HuH-7 (cell line): ENCODE data around the gene MTARC1.

ENCODE experiments used
- DNase-seq: peaks from one replicate; pipeline ENCODE4 v3.0.0; 2011; ENCODE audit warnings: low spot score

The MTARC1 gene

GRCh38 chr1:220786337-220787068 is at the start of gene MTARC1:
Gene MTARC1 (plus strand): TSS chr1:220786913. CDS start chr1:220786945, 32 bp downstream.
- peak; percentile 96 for DNase-seq

GRCh38 chr1:220741349-220741748 is 45.4 kb upstream of the MTARC1 start:
- no peak for DNase-seq

DNA sequence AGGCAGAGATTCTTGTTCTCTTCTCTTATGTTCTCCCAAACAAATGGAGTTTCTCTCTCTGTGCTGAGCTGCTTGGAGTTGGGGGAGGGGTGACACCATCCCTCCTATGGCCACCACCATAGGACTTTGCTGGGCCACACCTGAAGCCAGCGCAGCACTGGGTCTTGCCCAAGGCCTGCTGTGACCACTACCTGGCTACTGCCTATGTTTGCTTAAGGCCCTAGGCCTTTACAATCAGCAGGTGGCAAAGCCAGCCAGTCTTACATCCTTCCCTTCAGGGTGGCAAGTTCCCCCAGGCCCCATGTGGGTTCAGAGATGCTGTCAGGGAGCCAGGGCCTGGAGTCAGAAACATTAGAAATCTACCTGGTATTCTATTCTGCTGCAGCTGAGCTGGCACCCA is 44.9 kb upstream of the MTARC1 start:
- no peak for DNase-seq

DNA sequence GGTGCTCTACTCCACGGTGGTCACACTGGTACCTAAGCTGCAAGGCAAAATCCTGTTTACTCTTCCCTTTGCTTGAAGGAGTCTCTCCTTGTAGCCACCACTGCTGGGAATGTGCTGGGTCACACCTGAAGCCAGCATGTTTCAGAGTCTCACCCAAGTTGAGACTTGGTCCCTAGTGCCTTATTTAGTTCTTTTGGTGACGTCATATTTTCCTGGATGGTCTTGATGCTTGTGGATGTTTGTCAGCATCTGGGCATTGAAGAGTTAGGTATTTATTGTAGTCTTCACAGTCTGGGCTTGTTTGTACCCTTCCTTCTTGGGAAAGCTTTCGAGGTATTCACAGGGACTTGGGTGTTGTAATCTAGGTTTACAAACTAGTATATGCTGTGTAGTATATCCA is 44.2 kb upstream of the MTARC1 start:
- DNase-seq = no peak

GRCh38 chr1:220746851-220747250 is 39.9 kb upstream of the MTARC1 start:
- no peak for DNase-seq

DNA sequence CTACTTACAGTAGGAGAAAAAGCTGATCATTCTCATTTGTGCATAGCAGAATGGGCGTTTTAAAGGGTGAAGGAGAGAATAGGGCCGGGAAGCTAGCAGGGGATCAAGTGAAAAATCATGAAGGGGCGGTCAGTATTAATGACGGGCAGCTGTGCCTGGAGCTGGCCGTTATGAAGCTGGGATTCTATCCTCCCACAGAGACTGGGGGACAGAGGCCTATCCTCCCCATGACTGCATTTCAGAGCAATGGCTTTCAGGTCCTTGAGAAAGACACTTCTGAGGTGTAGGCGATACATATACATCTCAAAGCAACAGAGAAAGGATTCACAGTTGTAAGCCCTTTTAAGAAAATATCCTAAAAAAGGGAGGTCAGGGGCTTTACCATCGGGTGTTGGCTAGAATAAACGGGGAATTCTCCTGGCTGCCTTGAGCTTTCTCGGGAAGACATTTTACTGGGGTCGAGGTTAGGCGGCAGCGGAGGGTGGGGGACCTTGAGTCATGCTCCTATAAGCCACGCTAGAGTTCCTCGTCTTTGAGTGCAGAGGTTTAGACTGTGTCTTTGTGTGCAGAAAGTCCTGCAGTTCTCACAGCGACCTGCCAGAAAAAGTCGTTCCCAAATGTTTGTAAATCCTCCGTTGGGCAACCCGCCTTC is 39.1 kb upstream of the MTARC1 start:
- DNase-seq = no peak

DNA sequence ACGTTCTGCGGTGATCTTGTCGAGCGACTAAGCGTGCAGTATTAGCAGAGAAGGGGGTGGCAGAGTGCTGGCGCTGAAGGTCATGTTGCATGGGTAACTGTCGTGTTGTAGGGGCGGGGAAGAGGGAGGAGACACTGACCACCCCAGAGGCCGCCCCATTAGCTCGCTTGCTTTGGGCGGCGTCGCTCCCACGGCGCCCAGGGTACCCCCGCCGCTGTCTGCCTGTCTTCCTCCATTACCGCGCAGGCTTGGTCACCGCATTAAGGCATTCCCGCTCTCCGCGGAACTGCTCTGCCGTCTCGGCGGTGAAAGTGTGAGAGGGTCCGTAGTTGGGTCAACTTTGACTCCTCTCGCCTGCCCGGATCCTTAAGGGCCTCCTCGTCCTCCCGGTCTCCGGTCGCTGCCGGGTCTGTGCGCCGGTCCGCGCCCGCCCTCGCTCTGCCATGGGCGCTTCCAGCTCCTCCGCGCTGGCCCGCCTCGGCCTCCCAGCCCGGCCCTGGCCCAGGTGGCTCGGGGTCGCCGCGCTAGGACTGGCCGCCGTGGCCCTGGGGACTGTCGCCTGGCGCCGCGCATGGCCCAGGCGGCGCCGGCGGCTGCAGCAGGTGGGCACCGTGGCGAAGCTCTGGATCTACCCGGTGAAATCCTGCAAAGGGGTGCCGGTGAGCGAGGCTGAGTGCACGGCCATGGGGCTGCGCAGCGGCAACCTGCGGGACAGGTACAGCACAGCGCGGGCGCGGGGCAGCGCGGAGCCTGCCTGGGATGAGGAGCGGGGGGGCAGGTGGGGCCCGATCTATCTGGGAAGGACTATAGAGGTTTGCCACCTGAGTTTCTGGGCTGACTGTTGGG is 38.4 kb upstream of the MTARC1 start, which contains the start of gene MTARC2:
MTARC2 (plus strand) TSS at position 234 of the 846 bp plus-strand sequence; CDS start at position 444, 210 bp downstream.
- DNase-seq = peak; percentile 90

- no peak for DNase-seq
Observed at GRCh38 chr1:220748936-220749335, 37.8 kb upstream of the MTARC1 start.

DNA sequence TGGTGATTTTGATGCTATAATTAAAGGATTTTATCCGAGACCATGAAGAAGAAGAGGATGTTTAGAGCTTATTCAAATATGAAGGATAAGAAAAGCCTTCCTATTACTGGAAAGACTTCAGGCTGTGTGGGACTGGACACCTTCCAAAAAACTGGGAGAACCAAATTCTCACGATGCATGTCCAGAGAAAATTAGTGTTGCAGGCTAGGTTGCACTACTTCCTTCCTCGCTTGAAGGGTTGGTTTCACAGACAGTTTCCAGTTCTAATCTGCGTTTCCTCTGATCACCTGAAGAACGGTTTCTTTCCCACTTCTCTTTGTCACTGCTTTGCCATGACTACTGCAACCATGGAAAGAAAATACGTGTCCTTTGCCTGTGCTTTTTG is 36.6 kb upstream of the MTARC1 start:
- no peak for DNase-seq

DNA sequence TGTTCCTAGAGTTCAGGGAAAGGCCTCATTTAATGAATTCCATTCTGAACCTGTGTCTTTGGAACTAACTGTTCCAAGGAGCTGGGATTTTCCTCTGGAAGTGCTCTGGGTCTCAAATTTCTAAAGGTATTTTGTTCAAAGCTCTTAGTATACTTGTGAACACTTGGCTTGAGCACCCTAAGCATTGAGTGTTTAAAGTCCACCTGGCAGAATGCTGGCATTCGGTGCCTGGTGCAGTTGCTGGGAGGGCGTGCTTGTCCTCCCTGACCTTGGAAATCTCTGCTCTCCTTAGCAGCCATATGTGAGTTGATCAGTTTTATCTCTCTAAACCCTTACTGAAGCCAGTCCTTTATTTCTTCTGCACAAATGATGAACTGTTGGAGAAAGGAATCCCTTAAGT is 35.6 kb upstream of the MTARC1 start:
- no peak for DNase-seq

GRCh38 chr1:220754212-220754917 is 32.3 kb upstream of the MTARC1 start:
- no peak for DNase-seq

DNA sequence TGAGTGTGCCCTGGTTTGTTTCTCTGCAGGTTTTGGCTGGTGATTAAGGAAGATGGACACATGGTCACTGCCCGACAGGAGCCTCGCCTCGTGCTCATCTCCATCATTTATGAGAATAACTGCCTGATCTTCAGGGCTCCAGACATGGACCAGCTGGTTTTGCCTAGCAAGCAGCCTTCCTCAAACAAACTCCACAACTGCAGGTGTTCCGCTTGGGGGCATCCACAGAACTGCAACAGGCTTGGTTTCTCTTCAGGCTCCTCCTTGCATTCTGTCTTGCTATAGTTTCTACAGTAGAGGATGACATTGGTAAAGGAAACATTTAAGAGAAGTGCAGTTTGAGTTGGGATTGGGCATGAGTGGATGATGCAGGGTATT is 31.8 kb upstream of the MTARC1 start:
- DNase-seq = no peak

GRCh38 chr1:220755309-220755708 is 31.4 kb upstream of the MTARC1 start:
- DNase-seq = no peak

DNA sequence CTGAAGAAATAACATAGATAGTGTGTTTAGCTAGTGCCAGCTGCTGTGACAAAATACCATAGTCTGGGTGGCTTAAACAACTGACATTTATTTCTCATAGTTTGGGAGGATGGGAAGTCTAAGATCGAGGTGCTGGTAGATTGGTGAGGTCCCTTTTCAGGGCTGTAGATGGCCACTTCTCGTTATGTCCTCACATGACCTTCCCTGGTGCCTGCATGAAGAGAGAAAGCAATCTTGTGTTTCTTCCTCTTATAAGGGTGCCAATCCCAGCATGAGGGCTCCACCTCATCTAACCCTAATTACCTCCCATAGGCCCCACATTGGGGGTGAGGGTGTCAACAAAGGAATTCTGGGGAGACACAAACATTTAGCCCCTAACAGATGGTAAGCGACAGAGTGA is 29.3 kb upstream of the MTARC1 start:
- DNase-seq = no peak

GRCh38 chr1:220759147-220759546 is 27.6 kb upstream of the MTARC1 start:
- no peak for DNase-seq

DNA sequence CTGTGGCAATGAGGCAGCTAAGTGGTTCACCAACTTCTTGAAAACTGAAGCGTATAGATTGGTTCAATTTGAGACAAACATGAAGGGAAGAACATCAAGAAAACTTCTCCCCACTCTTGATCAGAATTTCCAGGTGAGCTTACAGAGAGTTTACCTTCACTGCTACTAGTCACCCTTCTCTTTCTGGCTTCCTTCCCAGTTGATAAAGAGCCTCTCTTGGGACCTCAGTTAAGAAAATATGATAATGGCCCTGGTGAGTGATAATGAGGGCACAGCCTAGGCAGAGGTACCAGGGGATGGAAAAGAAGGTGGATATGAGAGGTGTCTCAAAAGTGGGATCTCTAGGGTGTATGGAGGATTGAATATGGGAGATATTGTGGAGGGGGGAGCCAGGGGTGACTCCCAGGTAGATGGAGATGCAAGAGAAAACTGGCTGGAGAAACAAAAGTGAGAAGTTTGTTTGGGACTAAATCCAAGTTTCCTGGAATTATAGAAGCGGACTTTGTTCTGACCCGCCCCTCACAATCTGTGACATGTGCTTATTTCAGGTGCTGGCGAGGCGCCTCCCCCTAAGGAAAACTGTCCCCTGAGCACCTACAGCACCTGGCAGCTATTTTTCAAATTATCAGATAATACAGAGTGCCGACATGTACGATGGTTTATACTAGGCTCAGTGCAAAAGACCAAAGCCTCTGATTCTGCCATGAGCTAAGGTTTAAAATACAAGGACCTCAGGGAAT is 24.9 kb upstream of the MTARC1 start:
- no peak for DNase-seq

DNA sequence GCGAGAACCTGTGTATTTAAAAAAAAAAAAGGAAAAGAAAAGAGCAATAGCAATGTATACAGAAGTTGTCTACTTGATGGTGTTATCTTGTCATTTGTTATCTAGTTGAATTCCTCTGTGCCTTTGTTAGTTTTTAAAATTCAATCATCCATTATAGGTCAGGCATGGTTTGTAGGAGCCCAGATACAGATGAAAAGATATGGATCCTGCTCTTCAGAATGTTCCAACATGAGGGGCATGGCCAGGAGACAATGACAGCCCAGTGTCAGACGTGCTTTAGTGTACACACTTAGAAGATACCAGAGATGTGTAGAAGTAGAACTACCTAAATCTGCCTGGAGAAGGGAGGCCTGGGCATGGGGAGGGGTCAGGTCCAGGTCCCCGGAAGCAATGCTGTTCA is 22.0 kb upstream of the MTARC1 start:
- no peak for DNase-seq

DNA sequence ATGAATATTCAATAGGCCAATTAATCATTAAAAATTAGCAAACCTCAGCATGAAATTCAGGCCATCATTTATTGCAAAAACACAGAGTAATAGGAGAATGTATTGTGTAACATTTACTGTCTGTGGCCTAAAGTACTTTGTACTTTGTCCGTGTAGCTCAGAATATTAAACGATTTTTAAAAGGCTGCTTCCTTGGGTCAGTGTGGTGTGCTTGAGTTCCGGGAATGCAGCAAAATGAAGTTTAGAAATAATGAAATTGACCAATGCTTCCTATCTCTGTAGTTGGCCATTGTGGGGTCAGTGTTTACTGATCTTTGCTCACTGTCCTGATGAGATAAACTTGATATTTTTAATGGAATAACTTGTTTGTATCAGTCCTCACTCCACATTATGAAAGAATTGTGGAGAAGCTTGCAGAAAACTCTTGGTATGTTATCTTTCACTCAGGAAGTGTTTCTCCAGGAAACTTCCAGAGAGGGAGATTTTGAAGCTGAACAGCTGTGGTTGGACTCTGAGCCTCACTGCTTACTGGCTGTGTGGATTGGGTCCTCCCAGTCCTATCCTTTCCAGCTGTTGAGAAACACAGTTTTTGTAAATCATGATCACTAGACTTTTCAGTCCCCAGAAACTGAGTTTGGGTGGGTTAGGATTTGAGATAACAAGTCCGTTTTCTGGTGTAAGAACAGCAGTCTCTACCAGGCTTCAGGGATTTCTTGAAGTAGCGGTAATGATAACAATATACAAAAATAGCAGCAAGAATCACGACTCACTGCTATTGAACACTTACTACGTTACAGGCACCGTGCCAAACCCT is 19.2 kb upstream of the MTARC1 start:
- DNase-seq = peak; percentile 60

DNA sequence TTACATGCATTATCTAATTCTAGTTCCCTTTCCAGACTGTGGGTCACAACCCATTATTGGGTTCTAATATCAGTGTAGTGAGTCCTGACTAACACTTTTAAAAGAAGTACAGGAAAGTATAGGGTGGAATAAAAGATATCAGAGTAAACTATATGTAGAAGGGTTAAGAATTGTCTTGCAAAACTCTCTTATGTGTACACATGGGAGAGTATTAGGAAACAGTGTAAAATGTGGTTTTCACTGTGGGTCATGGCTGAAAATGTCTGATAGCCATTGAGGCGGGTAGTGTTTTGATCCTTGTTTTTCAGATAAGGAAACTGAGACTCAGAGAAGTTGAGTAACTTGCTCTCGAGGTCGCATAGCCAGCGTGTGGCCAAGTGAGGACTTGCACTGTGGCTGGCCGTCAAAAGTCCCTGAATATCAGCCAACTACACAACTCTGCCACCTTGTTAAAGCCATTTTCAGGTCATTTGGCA is 18.5 kb upstream of the MTARC1 start:
- DNase-seq = no peak

DNA sequence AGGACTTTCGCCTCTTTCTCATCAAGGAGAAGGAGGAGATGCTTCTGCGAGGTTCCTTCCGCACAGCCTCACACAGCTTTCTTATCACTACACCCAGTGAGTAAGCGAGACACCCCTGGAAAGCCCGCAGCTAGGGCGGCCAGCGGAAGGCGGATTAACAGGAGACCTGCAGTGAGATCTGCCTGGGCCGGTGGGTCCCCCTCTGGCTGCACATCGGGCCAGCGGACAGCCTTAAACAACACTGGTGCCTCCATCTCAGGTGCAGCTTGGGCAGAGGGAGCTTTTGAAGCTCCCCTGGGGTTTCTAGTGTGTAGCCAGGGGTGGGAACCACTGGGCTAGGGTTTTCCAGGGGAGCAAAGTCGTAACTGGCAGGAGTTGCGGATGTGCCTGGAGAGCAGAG is 17.5 kb upstream of the MTARC1 start:
- no peak for DNase-seq
